MCF 10A (cell line): ENCODE measurements around the gene CYP26C1. TPM values are rescaled to one million over a fixed set of nuclear protein-coding genes. Genes with fewer than 3 reads are reported as not detected.
A peak's percentile ranks its signal among the peaks of the same experiment; 100 is the strongest.

Source experiments
- BruUV-seq: library from RNA; stranded (reverse); fragments of 400-500 nt; replicated peaks from 2 replicates; lab custom pipeline; 2021; lab: Mats Ljungman, UMichigan
- CTCF ChIA-PET: fragments of 300-600 bp; sonication (Branson Sonifier 250); formaldehyde crosslinking; extraction: SDS; loops from one replicate; lab custom pipeline; 2021; ENCODE audit warnings: antibody characterized with exemption, inconsistent platforms; lab: Yijun Ruan, JAX
- POLR2A ChIA-PET: fragments of 300-600, 350-650 bp; sonication (Branson Sonifier 250); formaldehyde crosslinking; extraction: SDS; loops from one replicate; lab custom pipeline; 2020; ENCODE audit warnings: antibody characterized with exemption, inconsistent platforms; lab: Yijun Ruan, JAX
- DNase-seq: peaks from one replicate; pipeline ENCODE4 v3.0.0-alpha.2; 2018; ENCODE audit not compliant: unreplicated experiment
- H3K27ac Mint-ChIP-seq: one replicate; pipeline ENCODE4 v1.8.0; 2022; ENCODE audit warnings: mild to moderate bottlenecking, low read depth, mixed read lengths; ENCODE audit not compliant: unreplicated experiment
- H3K27me3 Mint-ChIP-seq: one replicate; pipeline ENCODE4 v1.8.0; 2022; ENCODE audit warnings: mixed read lengths; ENCODE audit not compliant: insufficient read depth, unreplicated experiment
- H3K36me3 Mint-ChIP-seq: one replicate; pipeline ENCODE4 v1.8.0; 2022; ENCODE audit warnings: mild to moderate bottlenecking, moderate library complexity, mixed read lengths; ENCODE audit not compliant: insufficient read depth, unreplicated experiment
- H3K4me1 Mint-ChIP-seq: one replicate; pipeline ENCODE4 v1.8.0; 2022; ENCODE audit warnings: mixed read lengths; ENCODE audit not compliant: insufficient read depth, unreplicated experiment
- H3K4me3 Mint-ChIP-seq: one replicate; pipeline ENCODE4 v1.8.0; 2022; ENCODE audit warnings: mild to moderate bottlenecking, moderate library complexity, mixed read lengths; ENCODE audit not compliant: unreplicated experiment
- H3K9me3 Mint-ChIP-seq: one replicate; pipeline ENCODE4 v1.8.0; 2022; ENCODE audit warnings: mixed read lengths; ENCODE audit not compliant: unreplicated experiment
- intact Hi-C: fragments of 100-400 bp; cut with micrococcal nuclease; formaldehyde crosslinking; loops from 2 replicates; pipeline ENCODE4 v1.14.1; 2022
- total RNA-seq: library from RNA; stranded (reverse); gene quantifications from 2 replicates; pipeline ENCODE4 v1.2.3, GENCODE V29; 2022
- TF ChIP-seq, protein P1 (sequence below): fragments of 200-600 bp; IDR thresholded peaks from one replicate; pipeline ENCODE4 v1.8.0; 2022; ENCODE audit warnings: antibody characterized with exemption, mild to moderate bottlenecking; ENCODE audit not compliant: unreplicated experiment

Gene CYP26C1
- total RNA-seq, 1 experiment from 2014 or later: 0.14 TPM

DNA sequence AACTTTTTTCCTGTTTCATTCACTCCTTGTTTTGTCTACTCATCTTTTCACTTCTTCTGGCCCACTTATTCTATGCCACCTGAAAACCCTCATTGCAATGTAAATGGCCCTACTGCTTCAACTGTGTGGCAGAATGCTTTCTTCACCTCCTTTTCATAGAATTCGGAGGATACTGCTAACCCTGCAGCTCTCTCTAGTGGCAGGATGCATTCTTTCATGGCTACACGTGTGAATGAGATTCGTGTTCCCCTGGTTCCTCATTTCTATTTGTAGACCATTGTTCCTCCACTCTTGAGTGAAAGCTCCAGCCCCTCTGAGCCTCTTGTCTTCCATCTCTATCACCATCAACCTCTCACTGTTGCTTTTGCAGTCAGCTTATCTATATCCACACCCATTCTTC lies 20.9 kb upstream of the CYP26C1 start:
- Mint-ChIP-seq H3K27ac (no peak overlapping the region), H3K4me1 (no peaks in the 10 kb centered on the region)
- no TSS peak for BruUV-seq

DNA sequence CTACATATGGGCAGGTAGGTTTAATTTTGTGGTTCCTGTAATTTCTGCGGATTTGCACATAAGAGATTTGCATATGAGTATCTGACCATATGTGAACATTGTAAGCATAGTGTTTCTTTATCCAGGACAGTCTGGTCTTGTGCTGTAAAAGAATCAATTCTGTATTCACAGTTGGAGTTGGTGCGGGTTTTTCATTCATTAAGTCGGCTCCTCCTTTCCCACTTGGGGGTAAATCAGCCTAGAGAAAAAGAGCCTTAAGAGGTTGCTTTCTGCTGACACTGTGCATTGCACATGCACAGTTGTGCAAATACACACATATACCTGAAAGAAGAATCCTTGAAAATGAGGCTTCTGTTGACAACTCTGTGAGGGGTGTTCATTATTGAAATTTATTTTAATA lies 6.1 kb upstream of the CYP26C1 start:
- Mint-ChIP-seq H3K4me3 (no peak overlapping the region), H3K4me1 (no peaks in the 10 kb centered on the region), H3K9me3 (no peaks in the 10 kb centered on the region), H3K27ac (no peak overlapping the region), H3K36me3 (no peaks in the 10 kb centered on the region), H3K27me3 (no peaks in the 10 kb centered on the region)
- no peak for DNase-seq
- BruUV-seq: no TSS peak
- POLR2A ChIA-PET: no interaction called here
- intact Hi-C loops: no loop called here
- CTCF ChIA-PET: interaction anchor here (0.5 to 3.5 kb wide), 3 partner anchors 14 to 295 kb away, joined by 3 to 15 read pairs (median 3); no protein-coding TSS in a partner anchor
- TF ChIP-seq, protein P1, sequence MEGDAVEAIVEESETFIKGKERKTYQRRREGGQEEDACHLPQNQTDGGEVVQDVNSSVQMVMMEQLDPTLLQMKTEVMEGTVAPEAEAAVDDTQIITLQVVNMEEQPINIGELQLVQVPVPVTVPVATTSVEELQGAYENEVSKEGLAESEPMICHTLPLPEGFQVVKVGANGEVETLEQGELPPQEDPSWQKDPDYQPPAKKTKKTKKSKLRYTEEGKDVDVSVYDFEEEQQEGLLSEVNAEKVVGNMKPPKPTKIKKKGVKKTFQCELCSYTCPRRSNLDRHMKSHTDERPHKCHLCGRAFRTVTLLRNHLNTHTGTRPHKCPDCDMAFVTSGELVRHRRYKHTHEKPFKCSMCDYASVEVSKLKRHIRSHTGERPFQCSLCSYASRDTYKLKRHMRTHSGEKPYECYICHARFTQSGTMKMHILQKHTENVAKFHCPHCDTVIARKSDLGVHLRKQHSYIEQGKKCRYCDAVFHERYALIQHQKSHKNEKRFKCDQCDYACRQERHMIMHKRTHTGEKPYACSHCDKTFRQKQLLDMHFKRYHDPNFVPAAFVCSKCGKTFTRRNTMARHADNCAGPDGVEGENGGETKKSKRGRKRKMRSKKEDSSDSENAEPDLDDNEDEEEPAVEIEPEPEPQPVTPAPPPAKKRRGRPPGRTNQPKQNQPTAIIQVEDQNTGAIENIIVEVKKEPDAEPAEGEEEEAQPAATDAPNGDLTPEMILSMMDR: no peak

More for the DNA sequence above, 20.9 kb upstream of the CYP26C1 start:
- Mint-ChIP-seq H3K27me3 (no peaks in the 10 kb centered on the region), H3K36me3 (no peaks in the 10 kb centered on the region), H3K4me3 (no peak overlapping the region), H3K9me3 (no peaks in the 10 kb centered on the region)
- POLR2A ChIA-PET: interaction anchor here (0.9 to 1.9 kb wide), 2 partner anchors 9 to 33 kb away, joined by 3 to 4 read pairs; no protein-coding TSS in a partner anchor
- intact Hi-C loops: loop anchor here (1.0 kb wide), 3 partner anchors 33 to 154 kb away; no protein-coding TSS in a partner anchor
- TF ChIP-seq, protein P1: peak; percentile 65
- CTCF ChIA-PET: interaction anchor here (0.6 to 5.9 kb wide), 22 partner anchors 10 to 468 kb away, joined by 3 to 56 read pairs (median 4); no protein-coding TSS in a partner anchor
- peak; percentile 54 for DNase-seq

DNA sequence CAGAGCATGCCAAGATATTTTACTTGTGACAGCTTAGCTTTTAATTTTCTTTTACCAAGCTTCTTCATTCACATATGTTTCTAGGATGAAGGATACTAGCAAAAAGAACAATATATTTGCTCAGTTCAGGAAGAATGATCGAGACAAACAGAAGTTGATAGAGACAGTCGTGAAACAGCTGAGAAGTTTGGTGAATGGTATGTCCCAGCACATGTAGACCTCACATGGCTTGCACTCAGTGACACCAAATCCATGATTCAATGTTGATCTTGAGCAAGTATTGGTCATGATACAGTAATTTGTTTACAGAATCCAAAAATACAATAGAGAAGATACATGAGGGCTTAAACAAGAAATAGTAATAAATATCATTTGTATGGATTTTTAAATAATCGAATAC lies 2.5 kb upstream of the CYP26C1 start:
- Mint-ChIP-seq H3K36me3 (peaks cover 6% of the 10 kb centered on the region), H3K4me1 (no peaks in the 10 kb centered on the region), H3K9me3 (no peaks in the 10 kb centered on the region), H3K27me3 (no peaks in the 10 kb centered on the region), H3K27ac (no peak overlapping the region), H3K4me3 (no peak overlapping the region)
- no TSS peak for BruUV-seq
- intact Hi-C loops: no loop called here
- DNase-seq: no peak
- TF ChIP-seq, protein P1: no peak
- CTCF ChIA-PET: interaction anchor here (0.7 to 2.3 kb wide), 3 partner anchors 9 to 52 kb away, joined by 3 to 15 read pairs (median 4); no protein-coding TSS in a partner anchor
- POLR2A ChIA-PET: interaction anchor here (0.5 to 1.3 kb wide), 2 partner anchors 44 to 411 kb away, joined by 3 to 4 read pairs; no protein-coding TSS in a partner anchor

DNA sequence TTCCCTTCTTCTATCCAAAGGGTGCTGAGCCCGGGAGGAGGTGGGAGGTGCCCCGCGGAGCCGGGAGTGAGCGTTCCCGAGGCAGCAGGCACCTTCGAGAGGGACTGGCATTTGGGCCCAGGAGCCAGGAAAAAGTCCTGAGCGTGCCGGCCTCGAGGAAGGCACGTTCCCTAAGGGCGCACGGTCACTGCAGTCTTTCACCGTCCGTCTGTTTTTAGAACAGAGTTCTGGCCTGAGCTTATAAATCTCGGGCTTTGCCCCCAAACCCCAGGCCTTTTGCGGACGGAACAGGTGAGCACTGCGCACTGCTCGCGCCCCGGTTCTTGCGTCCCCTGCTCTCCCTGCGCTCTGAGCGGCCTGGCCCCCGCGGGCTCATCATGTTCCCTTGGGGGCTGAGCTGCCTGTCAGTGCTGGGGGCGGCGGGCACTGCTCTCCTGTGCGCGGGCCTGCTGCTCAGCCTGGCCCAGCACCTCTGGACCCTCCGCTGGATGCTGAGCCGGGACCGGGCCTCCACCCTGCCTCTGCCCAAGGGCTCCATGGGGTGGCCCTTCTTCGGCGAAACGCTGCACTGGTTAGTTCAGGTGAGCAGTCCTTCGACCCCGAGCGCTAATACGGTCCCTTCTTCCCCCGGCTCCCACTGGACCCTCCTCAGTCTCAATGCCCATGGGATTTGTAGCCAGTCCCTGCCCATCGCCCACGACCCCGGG lies 442 bp downstream of the CYP26C1 start:
- Mint-ChIP-seq H3K27me3 (no peaks in the 10 kb centered on the region), H3K4me1 (no peaks in the 10 kb centered on the region), H3K9me3 (no peaks in the 10 kb centered on the region), H3K27ac (no peak overlapping the region), H3K36me3 (peaks cover 6% of the 10 kb centered on the region), H3K4me3 (no peak overlapping the region)
- no peak for DNase-seq
- intact Hi-C loops: no loop called here
- TF ChIP-seq, protein P1: no peak
- ChIA-PET CTCF (no interaction called here), POLR2A (no interaction called here)
- BruUV-seq: no TSS peak
